ENCODE data around the gene GTSE1. TPM values are rescaled to one million over a fixed set of nuclear protein-coding genes. Genes with fewer than 3 reads are reported as not detected.

GTSE1 gene
- polyA plus RNA-seq, 1 of the 3 experiments (the other 2 are of a cell fraction), result 12.2 TPM

DNA sequence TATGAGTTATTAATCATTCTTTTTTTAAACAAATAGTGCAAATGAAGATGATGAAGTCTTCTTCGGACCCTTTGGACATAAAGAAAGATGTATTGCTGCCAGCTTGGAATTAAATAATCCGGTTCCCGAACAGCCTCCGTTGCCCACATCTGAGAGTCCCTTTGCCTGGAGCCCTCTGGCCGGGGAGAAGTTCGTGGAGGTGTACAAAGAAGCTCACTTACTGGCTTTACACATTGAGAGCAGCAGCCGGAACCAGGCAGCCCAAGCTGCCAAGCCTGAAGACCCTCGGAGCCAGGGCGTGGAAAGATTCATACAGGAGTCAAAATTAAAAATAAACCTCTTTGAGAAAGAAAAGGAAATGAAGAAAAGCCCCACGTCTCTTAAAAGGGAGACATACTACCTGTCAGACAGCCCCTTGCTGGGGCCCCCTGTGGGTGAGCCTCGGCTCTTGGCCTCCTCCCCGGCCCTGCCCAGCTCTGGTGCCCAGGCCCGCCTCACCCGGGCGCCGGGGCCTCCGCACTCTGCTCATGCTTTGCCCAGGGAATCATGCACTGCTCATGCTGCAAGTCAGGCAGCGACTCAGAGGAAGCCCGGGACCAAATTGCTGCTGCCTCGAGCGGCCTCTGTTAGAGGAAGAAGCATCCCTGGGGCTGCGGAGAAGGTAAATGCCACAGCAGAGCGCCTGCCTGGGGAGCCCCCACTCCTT is 11.8 kb downstream of the GTSE1 start:
- ChIA-PET CTCF (interaction anchor here (0.9 to 7.4 kb wide), 4 partner anchors 11 to 314 kb away, joined by 3 to 66 read pairs (median 6); no protein-coding TSS in a partner anchor), POLR2A (no interaction called here)
- Histone ChIP-seq H3K27me3 (ENCODE audit: insufficient read depth) (no peaks in the 10 kb centered on the region), H3K9me3 (no peaks in the 10 kb centered on the region), H4K20me1 (ENCODE audit: insufficient read depth) (peaks cover 10% of the 10 kb centered on the region; the same call in 1 of the 2 replicates), H3K4me1 (ENCODE audit: control insufficient read depth in 1 of 2, insufficient read depth in 2 of 2, low read depth in 1 of 2, low read length in 1 of 2) (0 out of 4 replicates have a peak, but pooled peaks cover 0 to 6% of the 10 kb centered on the region in 2 experiments), H2AFZ (ENCODE audit: low read depth) (no peak overlapping the region; the same call in 1 of the 2 replicates), H3K36me3 (replicated peaks in 1 of 2; ENCODE audit: control insufficient read depth in 1 of 2, insufficient read depth in 2 of 2, low read length in 1 of 2) (peaks cover 0 to 9% of the 10 kb centered on the region in 2 experiments), H3K4me3 (ENCODE audit: low read depth in 2 of 2, low read length in 1 of 2) (no peak overlapping the region), H3K27ac (ENCODE audit: low read depth in 2 of 2, low read length in 1 of 2) (no peak overlapping the region), H3K9ac (no peak overlapping the region), H3K9me2 (no peaks in the 10 kb centered on the region), H3F3A (replicated peaks; ENCODE audit: insufficient read depth) (peaks cover 13% of the 10 kb centered on the region), H3K4me2 (no peak overlapping the region), H3K79me2 (ENCODE audit: insufficient read depth) (peaks cover 97% of the 10 kb centered on the region)
- TF ChIP-seq SMC3 (IDR thresholded peaks at IDR 0.05; ENCODE audit: low read depth, low read length) (no peak), FOXM1 (IDR thresholded peaks at IDR 0.05; ENCODE audit: low read depth) (no peak), ELF1 (IDR thresholded peaks at IDR 0.05) (no peak), NFIC (IDR thresholded peaks at IDR 0.05; ENCODE audit: borderline replicate concordance) (no peak), NRF1 (IDR thresholded peaks at IDR 0.05; ENCODE audit: low read depth, low read length) (no peak), JUND (IDR thresholded peaks at IDR 0.05) (no peak), POLR2AphosphoS5 (IDR thresholded peaks at IDR 0.05; ENCODE audit: low read depth, low read length) (no peak), CHD2 (IDR thresholded peaks at IDR 0.05; ENCODE audit: low read length, partially characterized antibody) (no peak), RXRA (IDR thresholded peaks at IDR 0.05; ENCODE audit: borderline replicate concordance, low read depth) (no peak), TAF1 (IDR thresholded peaks at IDR 0.05; ENCODE audit: borderline replicate concordance, low read depth, low read length) (no peak), FOXJ3 (CRISPR knock-in tag; IDR thresholded peaks at IDR 0.05) (no peak), CTCF (IDR thresholded peaks at IDR 0.05) (no peak), MXI1 (IDR thresholded peaks at IDR 0.05; ENCODE audit: low read depth, low read length) (no peak), TCF12 (IDR thresholded peaks at IDR 0.05) (no peak), FOSL2 (IDR thresholded peaks at IDR 0.05; ENCODE audit: borderline replicate concordance, low read depth) (no peak), GATA2 (CRISPR knock-in tag; IDR thresholded peaks at IDR 0.05) (no peak), REST (IDR thresholded peaks at IDR 0.05; ENCODE audit: low read depth, low read length) (no peak), RAD21 (IDR thresholded peaks at IDR 0.05; ENCODE audit: low read length) (no peak)
- TF ChIP-seq, protein P1, sequence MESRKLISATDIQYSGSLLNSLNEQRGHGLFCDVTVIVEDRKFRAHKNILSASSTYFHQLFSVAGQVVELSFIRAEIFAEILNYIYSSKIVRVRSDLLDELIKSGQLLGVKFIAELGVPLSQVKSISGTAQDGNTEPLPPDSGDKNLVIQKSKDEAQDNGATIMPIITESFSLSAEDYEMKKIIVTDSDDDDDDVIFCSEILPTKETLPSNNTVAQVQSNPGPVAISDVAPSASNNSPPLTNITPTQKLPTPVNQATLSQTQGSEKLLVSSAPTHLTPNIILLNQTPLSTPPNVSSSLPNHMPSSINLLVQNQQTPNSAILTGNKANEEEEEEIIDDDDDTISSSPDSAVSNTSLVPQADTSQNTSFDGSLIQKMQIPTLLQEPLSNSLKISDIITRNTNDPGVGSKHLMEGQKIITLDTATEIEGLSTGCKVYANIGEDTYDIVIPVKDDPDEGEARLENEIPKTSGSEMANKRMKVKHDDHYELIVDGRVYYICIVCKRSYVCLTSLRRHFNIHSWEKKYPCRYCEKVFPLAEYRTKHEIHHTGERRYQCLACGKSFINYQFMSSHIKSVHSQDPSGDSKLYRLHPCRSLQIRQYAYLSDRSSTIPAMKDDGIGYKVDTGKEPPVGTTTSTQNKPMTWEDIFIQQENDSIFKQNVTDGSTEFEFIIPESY (IDR thresholded peaks at IDR 0.05; ENCODE audit: borderline replicate concordance, low read depth), result no peak
- TF ChIP-seq, protein P2, sequence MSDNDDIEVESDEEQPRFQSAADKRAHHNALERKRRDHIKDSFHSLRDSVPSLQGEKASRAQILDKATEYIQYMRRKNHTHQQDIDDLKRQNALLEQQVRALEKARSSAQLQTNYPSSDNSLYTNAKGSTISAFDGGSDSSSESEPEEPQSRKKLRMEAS (IDR thresholded peaks at IDR 0.05; ENCODE audit: low read depth), result no peak
- 96% methylated on average over 13 of the region's 23 CpGs for WGBS (ENCODE audit: low lambda C conversion rate)
- DNase-seq, result no peak
